Panc1 (cell line): Measurements from ENCODE around the gene MAD1L1.

Experiments
- CTCF ChIP-seq: fragments of 450-650 bp; IDR thresholded peaks from 2 replicates; pipeline ENCODE4 v1.5.1; 2017; ENCODE audit warnings: mild to moderate bottlenecking
- POLR2AphosphoS5 ChIP-seq: IDR thresholded peaks from 2 replicates; pipeline ENCODE4 v1.6.1; 2012; ENCODE audit warnings: mild to moderate bottlenecking, low read depth, low read length, moderate library complexity
- REST ChIP-seq, 2 experiments: IDR thresholded peaks; 2 replicates each; pipeline ENCODE4 v1.6.1; 2011 to 2012; ENCODE audit warnings: low read depth in 2 of 2, control low read depth in 1 of 2, low read length in 1 of 2, mild to moderate bottlenecking in 1 of 2, moderate library complexity in 1 of 2; ENCODE audit not compliant: insufficient read depth in 1 of 2
- TCF7L2 ChIP-seq: IDR thresholded peaks from 2 replicates; pipeline ENCODE4 v1.6.1; 2011; ENCODE audit warnings: mild to moderate bottlenecking, low read depth, low read length, inconsistent platforms

- TF ChIP-seq CTCF (no peak), POLR2AphosphoS5 (no peak), REST (IDR thresholded peaks at IDR 0.05; ENCODE audit: insufficient read depth in 1 of 2, low read depth in 2 of 2, low read length in 1 of 2) (no peak), TCF7L2 (no peak)
Measured at GRCh38 chr7:1997537-1998076, 235.1 kb downstream of the MAD1L1 start.
